ENCODE data around the gene TFCP2L1.

TFCP2L1 gene

DNA sequence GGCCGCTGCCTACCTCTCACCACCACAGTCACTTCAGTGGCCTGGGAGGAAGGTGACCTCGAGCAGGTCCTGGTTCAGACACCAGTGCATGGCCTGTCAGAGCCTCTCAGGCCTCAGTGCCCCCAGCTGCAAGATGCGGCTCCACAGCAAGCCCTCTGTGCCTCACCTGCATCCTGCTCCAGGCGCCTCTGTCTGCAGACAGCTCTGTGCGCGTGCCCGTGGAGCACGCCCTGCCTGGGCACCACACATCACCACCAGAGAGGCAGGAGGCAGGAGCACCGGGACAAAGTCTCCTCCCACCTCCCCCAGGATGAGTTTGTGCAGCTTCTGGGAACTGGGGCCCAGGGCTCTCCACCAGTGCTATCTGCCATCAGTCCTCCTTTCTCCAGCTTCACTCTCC, 98.7 kb downstream of the TFCP2L1 start:
- no peak overlapping the region for H3K27ac ChIP-seq

DNA sequence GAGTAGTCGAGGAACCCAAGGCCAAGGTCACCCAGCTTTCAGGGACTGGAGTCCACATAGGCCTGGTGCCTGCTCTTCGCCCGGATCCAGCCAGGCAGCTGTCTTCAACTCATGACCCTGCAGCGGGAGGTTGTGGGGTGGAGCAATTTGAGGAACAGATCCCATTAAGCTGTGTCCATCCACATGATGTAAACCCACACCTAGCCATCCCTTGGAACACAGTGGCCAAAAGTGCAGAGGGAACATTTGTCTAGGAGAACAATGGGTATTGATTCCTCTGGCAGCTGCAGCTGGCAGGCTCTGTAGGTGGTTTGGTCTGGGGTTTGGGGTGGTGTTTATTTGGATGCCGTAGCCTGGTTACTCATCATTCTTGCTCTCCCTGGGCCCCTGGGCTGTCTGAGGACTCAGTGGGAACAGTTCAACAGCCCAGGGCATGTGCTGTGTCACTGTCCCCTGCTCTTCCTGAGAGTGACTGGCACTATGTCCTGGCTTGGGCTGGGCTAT, 99.4 kb downstream of the TFCP2L1 start:
- no peaks in the 10 kb centered on the region for H3K36me3 ChIP-seq
- no peaks in the 10 kb centered on the region for H3K9me3 ChIP-seq
- no peak overlapping the region for H3K27ac ChIP-seq
- no peaks in the 10 kb centered on the region for H3K4me1 ChIP-seq
- TF ChIP-seq, protein P1, sequence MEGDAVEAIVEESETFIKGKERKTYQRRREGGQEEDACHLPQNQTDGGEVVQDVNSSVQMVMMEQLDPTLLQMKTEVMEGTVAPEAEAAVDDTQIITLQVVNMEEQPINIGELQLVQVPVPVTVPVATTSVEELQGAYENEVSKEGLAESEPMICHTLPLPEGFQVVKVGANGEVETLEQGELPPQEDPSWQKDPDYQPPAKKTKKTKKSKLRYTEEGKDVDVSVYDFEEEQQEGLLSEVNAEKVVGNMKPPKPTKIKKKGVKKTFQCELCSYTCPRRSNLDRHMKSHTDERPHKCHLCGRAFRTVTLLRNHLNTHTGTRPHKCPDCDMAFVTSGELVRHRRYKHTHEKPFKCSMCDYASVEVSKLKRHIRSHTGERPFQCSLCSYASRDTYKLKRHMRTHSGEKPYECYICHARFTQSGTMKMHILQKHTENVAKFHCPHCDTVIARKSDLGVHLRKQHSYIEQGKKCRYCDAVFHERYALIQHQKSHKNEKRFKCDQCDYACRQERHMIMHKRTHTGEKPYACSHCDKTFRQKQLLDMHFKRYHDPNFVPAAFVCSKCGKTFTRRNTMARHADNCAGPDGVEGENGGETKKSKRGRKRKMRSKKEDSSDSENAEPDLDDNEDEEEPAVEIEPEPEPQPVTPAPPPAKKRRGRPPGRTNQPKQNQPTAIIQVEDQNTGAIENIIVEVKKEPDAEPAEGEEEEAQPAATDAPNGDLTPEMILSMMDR (IDR thresholded peaks at IDR 0.05), result no peak
- peak in 1 of 2 donors; percentile 29 for DNase-seq
- intact Hi-C loops (cut with DNase I; ENCODE audit: low total_unique reads), result no loop called here
- no peaks in the 10 kb centered on the region for H3K27me3 ChIP-seq
- no peak overlapping the region for H3K4me3 ChIP-seq

More for the DNA sequence above, 98.7 kb downstream of the TFCP2L1 start:
- H3K27me3 ChIP-seq, result no peaks in the 10 kb centered on the region
- DNase-seq, result peak in 1 of 2 donors; percentile 58
- H3K9me3 ChIP-seq, result no peaks in the 10 kb centered on the region
- H3K4me3 ChIP-seq, result no peak overlapping the region
- TF ChIP-seq, protein P1 (IDR thresholded peaks at IDR 0.05), result no peak
- no peaks in the 10 kb centered on the region for H3K4me1 ChIP-seq
- no peaks in the 10 kb centered on the region for H3K36me3 ChIP-seq
- intact Hi-C loops (cut with DNase I; ENCODE audit: low total_unique reads), result no loop called here

DNA sequence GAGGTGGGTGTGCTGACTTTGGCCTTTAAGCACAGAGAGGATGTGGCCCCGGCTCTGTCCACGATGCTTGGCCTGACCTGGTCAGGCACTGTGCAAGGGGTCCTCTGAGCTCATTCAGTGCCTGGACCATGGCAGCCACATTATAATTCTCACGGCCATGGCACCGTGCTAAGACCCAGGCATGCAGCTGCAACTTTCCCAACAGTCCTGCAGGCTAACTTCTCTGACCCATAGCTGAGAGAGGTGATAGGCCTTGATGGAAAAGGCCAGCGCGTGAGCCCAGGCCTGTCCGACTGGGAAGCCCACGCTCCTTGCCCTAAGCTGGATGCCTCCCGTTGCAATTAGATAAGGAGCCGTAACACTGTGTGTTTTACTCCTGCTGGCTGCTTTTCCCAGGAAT, 99.9 kb downstream of the TFCP2L1 start:
- intact Hi-C loops (cut with DNase I; ENCODE audit: low total_unique reads), result no loop called here
- TF ChIP-seq, protein P1 (IDR thresholded peaks at IDR 0.05), result no peak
- no peak overlapping the region for H3K27ac ChIP-seq
- no peaks in the 10 kb centered on the region for H3K27me3 ChIP-seq
- H3K36me3 ChIP-seq, result no peaks in the 10 kb centered on the region
- no peaks in the 10 kb centered on the region for H3K9me3 ChIP-seq
- peak in 1 of 2 donors; percentile 33 for DNase-seq
- no peak overlapping the region for H3K4me3 ChIP-seq
- no peaks in the 10 kb centered on the region for H3K4me1 ChIP-seq

DNA sequence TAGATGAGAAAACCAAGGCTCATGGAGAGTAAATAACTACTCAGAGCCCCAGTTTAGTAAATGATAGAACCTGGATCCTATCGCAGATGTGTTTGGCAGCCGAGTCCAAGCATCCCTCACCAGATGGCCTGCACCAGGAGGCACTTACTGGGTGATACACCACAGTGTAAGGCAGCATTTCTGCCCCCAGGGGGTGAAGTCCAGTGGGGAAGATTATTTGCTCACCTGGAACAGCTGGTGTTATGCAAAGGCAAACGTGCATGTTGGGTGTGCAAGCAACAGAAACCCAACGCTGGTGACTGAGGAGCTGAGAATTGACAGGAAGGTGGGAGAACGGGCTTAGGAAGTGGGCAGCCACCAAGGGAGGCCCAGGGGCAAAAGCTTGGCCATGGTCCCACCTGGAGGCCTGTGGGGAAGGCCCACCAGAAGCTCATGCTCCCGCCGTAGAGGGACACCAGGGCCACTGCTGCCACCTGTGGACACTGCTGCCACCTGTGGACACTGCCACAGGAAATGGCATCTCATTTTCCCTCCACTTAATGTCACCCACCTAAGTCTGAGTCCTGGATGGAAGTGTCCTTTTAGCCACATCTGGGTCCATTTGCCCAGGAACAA, 100.6 kb downstream of the TFCP2L1 start:
- Histone ChIP-seq H3K4me1 (no peaks in the 10 kb centered on the region), H3K4me3 (no peak overlapping the region), H3K27ac (no peak overlapping the region), H3K27me3 (no peaks in the 10 kb centered on the region), H3K9me3 (no peaks in the 10 kb centered on the region), H3K36me3 (no peaks in the 10 kb centered on the region)
- intact Hi-C loops (cut with DNase I; ENCODE audit: low total_unique reads), result no loop called here
- TF ChIP-seq, protein P1 (IDR thresholded peaks at IDR 0.05), result no peak
- DNase-seq, result peak in 1 of 2 donors; percentile 37

DNA sequence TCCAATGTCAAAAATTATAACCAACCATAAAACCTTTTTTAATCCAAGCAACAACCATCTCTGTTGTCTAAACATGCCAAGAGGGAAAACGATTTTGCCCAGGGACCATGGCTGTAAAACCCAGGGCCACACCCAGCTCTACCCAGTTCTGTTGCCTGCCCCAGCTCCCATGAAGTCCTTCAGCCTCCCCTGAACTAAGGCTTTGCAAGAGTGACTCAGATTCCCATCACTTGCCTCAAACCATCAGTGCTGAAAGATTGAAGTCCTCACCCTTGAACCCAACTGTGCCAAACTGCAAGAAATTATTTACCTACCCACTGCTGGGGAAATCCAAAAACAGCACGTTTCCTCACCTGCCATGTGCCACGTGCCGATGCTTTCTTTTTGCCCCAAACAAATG, 102.5 kb downstream of the TFCP2L1 start:
- Histone ChIP-seq H3K36me3 (no peaks in the 10 kb centered on the region), H3K9me3 (no peaks in the 10 kb centered on the region), H3K4me1 (no peaks in the 10 kb centered on the region), H3K27me3 (peaks cover 0 to 2% of the 10 kb centered on the region in 2 donors), H3K27ac (no peak overlapping the region), H3K4me3 (no peak overlapping the region)
- intact Hi-C loops (cut with DNase I; ENCODE audit: low total_unique reads), result no loop called here
- no peak for DNase-seq
- TF ChIP-seq, protein P1 (IDR thresholded peaks at IDR 0.05), result no peak

Data from tibial artery (tissue), 4 donors.